Suppressor macrophage treated with lipopolysaccharide for 4 hours (primary cell): ENCODE data around the gene NDUFAF5.

Source experiments
- DNase-seq: peaks from one replicate; pipeline ENCODE4 v3.0.0-alpha.2; 2020

Gene NDUFAF5

DNA sequence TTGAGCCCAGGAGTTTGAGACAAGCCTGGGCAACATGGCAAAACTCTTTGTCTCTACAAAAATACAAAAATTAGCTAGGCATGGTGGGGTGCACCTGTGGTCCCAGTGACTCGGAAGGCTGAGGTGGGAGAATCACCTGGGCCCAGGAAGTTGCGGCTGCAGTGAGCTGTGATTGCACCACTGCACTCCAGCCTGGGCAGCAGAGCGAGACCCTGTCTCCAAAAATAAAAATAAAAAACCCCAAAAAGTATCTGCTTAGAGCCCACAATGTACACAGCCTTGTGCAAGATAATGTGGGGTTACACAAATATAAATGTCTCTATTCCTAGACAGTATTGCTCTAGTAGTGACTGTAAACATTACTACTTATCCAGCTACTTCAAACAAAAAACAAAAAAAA is 6.0 kb upstream of the NDUFAF5 start:
- no peak for DNase-seq

DNA sequence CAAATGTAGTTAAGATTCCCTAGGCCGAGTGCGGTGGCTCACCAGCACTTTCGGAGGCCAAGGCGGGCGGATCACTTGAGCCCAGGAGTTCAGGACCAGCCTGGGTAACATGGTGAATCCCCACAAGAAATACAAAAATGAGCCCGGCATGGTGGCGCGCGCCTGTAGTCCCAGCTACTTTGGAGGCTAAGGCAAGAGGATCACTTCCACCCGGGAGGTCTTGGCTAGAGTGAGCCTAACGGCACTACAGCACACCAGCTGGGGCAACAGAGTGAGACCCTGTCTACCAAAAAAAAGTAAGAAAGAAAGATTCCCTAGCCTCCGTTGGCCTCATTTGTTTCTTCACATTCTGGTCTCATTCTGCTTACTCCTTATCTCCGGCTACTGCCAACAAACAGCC is 1.3 kb upstream of the NDUFAF5 start:
- no peak for DNase-seq

DNA sequence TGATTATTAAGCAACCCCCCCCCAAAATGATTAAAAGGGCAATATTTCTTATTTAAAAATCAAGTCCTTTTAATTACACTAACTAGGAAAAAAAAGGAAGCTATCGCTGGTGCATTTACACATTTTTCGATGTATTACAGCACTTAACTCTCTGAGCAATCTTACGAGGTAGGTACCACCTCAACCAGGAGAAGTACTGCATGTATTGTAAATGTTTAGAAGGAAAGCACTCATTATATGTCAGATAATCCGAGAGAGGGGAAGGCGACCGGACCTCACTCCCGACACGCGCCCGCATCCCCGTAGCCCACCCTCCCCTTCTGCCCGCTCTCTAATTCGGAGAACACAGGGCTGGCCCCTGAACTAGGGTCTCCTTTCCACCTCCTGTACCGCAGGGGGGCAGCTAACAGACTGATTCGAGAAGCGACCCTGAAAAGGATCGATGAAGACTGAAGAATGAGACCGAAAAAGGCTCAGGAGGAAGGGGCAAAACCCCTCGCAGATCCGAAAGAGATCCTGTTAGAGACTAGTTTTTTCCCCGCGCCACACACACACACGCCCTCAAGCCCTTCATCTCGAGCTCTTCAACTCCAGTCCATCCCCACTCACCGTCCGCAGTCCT is 446 bp upstream of the NDUFAF5 start:
- no peak for DNase-seq

DNA sequence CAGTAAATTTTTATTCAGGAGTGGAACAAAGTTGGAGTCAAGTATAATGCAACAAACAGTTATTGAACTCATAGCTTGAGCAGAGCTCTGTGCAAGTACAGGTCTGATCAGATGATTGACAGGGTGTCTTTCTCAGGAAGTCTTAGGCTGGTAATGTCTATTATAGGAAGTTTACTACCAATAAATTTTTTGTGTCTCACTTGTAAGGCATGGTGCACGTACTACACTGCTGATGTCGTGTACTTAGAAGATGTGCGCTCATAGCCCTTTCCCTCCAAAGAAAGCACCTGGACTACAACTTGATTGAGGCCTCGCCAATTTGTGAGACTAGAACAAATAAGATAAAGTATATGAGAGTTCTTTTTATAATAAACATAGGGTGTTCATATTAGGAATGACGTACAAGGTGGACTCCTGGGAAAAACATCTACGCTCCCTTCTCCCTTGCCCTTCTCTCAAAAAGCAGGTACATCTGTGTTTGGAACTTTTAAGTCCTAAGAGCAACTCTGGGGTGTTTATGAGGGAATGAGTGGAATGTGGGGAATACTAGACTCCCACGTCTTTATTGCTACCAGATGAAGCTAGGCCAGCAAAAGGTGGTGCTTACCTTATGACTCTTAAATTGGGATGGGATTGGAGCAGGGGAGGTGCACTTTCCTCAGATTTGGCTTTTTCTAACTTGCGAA is 1.5 kb downstream of the NDUFAF5 start:
- DNase-seq = no peak

DNA sequence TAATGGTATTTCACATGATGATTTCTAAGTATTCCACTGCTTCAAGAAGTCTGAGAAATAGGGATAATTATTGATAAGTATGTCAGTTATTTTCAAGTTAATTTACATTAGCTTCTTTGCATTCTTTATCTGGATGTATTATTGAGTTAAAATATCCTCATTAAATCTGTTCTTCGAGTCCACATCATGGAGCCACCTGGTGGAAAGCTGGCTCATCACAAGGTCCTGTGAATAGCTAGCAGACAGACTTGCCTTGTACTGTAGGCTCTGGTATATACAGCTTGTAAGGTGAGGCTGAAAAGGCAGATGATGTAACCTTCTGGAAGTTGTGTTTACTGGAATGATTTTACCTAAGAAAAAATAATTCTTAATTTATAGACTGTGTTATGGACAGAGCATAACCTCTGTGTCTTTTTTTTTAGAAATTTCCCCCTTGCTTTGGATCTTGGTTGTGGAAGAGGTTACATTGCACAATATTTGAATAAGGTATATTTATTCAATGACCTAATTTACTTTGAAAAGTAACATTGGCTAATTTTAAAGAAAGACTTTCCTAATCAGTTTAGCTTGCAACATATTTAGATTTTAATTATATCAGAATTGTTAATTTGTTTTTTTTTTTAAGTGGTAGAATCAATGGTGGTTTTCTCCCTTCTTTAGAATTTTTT is 3.5 kb downstream of the NDUFAF5 start:
- DNase-seq = peak; percentile 19

DNA sequence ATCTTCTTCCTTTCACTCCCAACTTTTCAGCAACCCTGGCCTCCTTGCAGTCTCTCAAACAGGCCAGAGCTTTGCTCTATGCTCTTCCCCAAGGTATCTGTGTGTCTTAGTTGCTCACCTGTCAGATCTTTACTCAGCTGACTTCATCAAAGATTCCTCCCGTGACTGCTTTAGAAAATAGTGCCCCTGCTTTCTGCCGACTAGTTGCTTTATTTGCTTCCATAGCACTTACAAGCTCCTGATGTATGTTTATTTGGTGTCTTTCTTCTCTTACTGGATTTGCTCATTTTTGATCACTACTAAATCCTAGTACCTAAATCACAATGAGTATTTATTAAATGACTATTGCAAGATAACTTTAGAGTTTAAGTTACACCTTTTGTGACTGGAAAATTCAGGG is 5.9 kb downstream of the NDUFAF5 start:
- DNase-seq = no peak

DNA sequence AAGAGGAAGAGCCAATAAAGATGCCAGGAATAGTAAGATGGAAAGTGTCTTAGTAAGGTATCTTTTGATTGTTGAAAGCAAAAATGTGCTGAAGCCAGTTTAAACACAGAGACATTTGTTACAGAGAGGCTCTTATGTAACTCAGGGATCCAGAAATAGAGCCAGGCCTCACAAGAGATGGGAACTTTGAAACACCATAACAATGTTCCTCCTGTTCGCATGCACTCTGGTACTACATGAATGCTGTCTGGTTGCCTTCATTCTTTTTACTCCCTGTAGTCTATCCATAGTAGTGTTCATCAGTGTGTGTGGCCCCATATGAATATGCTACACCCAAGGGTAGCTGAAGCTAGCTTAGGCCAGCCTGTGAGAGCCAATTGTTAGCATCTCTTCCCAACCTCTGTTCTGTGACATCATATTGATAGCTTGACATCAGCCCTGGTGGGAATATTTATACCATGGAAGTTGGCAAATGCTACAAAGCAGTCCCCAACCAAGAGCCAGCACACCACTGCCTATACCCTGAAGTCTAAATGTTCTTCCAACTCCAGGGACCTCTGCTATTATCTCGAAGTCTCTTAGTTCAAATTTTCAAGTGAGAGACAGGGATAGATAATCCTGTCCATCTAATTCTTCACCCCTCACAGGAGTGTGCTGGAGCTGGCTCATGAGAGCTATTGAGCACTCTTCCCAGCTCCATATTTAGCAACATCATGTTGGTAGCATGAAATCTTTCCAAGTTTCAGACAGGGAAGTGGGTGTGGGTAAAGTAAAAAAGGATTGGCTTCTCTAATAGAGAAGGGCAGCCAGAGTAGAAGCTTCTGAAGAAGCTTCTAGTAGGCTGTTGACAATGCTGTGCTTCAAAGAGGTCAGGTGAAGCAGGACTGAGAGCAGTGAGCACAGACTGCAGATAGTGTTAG is 7.0 kb downstream of the NDUFAF5 start:
- no peak for DNase-seq

DNA sequence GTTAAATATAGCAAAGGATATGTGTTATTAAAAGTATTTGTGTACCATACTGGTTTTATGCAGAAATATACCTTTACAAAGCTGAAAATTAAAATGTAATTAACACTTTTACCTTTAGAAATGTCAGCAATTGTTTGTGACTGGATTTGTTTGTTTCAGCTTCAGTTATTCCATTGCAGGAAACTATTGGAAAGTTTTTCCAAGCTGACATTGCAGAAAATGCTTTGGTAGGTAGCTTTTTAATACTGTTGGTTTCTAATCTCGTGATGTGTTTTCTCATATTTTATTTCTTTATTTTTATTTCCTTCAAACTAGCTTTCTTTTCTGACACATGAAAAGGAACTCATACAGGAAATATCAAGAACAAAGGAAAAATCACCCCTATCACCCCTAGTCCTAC is 8.2 kb downstream of the NDUFAF5 start:
- DNase-seq = no peak

DNA sequence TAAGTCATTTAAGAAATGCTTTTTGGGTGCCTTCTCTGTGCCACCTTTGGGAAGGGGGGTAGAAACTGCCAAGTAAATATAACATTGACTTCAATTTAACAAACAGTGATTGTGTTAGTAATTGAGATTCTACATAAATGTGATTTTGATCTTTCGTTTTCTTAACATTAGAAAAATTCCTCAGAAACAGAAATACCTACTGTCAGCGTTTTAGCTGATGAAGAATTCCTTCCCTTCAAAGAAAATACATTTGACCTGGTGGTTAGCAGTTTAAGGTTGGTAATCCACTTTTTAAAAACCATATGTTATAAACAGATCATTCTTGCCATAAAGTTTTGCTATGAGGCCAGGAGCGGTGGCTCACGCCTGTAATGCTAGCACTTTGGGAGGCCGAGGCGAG is 9.8 kb downstream of the NDUFAF5 start:
- DNase-seq = no peak

DNA sequence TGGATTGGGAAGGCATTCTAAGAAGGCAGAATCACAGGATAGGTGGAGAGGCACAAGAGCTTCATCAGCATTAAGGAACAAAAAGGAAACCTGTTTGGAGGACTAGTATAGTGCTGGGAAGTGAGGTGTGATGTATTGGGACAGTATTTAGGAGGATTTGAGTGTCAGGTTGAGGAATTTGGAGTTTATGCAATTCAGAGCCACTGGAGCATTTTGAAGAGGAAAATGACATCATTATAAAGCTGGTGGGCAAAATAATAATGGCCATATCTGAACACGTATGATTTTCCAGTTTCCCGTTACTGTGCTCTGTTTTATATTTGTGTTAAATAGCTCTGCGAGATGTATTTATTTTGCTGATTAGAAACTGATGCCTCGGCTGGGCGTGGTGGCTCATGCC is 14.2 kb downstream of the NDUFAF5 start:
- no peak for DNase-seq

DNA sequence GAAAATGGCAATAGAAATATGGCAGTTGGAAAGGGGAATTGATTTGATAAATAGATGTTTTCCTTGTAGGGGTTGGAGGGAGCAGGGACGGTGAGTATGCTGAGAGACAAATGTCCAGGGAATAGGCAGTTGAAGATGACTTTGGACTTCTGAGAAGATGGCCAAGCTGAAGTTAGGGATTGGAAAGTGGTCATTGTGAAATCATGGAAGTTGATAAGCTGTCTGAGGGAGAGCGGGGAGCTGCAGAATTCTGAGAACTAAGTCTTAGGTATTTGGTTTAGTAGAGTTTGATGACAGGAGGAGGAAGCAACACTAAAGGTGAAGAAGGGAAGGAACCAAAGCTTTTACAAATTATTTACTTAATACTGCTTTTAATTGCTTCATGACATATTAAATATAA is 15.1 kb downstream of the NDUFAF5 start:
- DNase-seq = no peak

DNA sequence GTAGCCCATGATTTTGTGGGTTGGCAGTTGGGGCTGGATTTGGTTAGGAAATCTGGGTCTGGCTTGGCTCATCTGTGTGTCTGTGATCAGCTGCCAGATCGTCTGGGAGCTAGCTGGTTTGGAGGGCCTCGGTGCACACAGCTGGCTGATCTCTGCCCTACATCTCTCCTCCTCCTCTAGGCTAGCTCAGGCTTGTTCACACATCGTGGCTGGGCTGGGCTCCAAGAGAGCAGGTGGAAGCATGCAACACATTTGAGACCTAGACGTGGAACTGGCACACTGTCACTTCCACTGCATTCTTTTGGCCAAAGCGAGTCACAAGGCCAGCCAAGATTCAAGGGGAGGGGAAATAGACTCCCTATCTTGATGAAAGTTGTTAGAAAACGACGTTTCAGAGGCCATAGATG is 15.9 kb downstream of the NDUFAF5 start:
- DNase-seq = no peak

DNA sequence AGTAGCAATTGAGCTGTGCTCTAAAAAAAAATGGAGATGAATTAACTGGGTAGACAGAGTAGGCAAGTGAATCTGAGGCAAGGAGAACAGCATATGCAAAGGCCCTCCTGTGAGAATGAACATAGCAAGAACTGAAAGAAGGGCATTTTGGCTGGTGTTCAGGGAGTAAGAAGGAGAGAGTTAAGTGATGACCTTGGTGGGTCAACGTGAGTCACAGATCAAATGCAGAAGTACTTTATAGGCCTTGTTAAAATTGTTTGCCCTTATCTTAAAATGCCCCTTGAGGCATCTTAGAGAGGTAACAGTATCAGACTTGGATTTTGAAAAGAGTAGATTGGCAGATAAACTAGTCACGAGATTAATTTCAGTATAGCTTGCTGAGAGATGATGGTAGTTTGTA is 24.5 kb downstream of the NDUFAF5 start:
- DNase-seq = no peak

DNA sequence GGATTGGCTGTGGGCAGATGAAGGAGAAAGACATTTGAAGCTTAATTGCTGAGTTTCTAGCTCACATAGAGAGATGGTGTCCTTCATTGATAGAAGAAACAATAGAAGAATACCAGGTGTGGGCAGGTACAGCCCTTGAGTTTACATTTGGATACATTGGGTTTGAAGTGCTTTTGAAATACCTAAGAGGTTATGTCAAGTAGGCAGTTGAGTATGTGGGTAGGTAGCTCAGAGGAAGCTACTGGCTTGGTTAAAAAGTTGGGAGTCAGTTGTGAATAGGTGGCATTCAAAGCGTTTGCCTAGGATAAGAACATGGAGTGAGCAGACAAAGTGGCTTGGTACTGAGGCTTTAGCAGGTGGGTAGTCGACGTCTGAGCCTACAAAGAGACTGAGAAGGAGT is 25.0 kb downstream of the NDUFAF5 start:
- no peak for DNase-seq

DNA sequence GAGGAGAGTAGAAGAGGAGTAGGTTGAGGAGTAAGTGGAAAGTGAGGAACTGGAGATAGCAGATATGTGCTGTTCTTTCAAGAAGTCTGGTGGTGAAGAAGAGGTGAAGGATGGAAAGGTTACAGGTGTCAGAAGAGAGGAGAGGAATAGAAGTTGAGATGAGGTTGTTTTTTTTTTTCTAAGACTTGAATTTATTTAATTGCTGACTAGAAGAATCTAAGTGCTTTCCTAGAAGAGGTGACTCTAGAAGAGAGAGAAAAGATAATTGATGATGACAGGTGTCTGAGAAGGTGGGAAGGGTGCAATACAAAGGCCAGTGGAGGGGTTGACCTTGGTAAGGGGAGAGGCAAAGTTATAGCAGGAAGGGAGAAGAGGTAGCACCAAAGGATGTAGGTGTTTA is 25.6 kb downstream of the NDUFAF5 start:
- no peak for DNase-seq

DNA sequence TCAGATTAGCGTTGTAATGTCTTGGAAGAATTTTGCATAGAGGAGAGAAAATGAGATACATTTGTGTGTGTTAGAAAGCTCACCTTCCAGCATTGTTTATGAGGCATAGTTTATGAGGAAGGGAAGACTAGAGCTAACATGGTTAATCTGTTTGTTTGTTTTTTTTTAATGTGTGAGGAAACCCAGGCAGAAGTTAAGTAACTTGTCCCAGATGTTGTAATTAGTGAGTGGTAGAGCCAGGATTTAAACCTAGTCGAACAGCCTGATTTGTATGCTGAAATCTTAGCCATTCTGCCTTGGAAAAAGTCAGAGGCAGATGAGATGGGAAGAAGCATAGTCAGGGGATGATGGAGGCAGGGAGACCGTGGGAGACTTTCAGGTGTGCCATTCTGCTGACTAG is 29.1 kb downstream of the NDUFAF5 start:
- DNase-seq = no peak

DNA sequence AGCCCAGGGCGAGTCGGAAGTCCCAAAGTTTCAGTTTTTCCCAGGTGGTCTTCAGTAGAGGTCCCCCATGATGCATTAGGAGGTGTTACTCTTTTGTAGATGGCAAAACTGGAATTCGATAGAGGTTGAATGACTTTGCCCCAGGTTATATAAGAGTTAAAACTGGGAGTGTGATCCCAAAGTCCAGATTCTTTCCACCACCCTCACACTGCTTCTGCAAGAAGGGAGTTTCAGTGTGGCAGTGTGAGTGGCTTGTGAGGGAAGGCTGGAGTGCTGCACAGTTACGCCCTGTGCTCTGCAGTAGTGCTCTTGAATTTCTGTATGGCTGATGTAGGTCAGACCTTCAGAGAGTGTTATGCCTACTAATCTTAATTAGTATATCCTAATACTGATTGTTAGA is 29.8 kb downstream of the NDUFAF5 start:
- no peak for DNase-seq

DNA sequence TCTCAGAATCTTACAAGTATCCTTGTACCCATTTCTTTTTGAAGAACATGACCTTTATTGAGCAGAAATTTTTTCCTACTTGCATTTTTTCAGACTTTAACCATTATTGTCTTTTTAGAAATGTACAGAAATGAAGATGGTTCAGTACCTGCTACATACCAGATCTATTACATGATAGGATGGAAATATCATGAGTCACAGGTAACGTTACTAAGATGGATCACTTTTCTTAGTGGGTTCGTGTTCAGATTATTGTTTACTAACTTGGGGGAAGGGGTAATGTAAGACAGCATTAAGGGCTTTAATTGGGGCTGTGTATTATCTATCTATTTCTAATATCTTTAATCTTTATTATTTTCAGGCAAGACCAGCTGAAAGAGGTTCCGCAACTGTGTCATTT is 31.9 kb downstream of the NDUFAF5 start:
- no peak for DNase-seq

DNA sequence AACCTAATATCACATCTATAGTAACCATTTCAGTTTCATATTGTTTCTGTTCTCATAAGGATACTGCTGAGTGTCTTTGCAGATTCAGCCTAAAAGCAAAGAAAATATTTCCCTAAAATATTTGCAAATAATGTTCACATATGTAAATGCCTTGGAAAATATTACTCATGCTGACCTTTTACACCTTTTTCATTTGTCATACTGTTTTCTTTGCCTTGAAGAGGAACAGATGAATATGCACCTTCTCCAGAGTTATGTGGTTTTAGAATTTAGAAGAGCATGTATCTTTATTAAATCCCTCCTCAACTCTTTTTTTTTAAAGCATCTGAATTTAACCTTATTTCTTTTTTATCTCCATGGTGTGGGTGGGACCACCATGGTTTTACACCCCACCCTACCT is 32.5 kb downstream of the NDUFAF5 start:
- no peak for DNase-seq

DNA sequence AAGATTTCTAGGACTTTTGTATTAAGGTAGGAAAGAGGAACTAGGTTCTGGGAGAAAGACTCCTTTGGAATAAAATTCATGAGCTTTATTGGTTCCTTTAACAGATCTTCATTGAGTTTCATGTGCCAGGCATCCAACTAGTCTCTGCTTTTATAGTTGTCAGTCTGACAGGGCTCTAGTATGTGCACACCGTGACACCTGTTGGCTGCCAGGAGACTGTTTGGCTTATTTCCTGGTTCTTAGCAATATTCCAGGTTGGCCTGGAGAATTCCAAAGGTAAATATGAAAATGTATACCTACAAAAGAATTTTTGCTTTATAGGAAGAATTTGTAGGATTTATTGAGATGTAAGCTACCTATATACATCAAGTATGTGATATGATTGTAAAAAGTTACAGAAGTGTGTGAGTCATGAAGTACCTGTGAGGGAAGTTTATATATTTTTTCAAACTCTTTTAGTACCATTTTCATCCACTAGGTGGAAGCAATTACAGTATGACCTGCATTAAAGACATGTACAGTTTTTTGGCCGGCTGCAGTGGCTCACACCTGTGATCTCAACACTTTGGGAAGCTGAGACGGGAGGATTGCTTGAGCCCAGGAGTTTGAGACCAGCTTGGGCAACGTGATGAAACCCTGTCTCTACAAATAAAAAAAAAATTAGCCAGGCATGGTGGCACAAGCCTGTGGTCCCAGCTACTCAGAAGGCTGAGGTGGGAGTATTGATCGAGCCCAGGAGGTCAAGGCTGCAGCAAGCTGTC is 35.2 kb downstream of the NDUFAF5 start:
- DNase-seq = peak; percentile 57

DNA sequence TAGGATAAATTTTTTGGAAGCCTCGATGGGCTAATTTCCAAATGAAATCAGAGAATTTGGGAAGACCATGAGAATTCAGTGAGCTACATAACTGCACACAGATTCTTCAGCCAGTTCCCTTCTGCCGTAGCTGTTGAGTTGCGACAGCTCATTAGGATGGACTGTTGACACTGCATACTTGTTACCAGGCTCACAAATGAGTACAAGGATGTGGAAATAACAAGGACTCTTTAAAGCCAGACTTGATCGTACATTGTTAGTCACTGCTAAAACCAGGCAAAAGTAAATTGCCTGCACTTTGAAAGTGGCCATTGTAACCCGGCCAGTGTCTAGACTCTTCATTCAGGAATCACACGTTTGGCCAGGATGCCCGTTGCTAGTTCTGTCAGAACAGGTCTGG is 37.0 kb downstream of the NDUFAF5 start:
- DNase-seq = peak; percentile 9

DNA sequence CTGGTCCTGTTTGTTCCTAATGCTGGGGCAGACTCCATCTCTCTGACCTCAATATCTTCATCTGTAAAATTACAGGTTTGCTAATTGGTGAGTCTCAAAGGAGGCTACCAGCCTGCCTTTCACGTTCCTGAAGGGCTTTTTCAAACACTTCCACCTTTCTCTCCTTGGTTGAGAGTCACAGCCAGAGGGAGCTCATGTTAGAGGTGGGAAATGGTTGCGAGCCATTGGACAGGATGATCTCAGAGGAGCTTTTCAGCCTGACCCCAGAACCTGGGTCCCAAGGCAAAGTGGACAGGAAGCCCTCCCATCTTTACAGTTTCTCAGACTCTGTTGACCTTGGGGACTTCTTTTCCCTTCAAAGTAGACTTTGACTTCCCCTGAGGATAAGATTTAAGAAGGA is 37.6 kb downstream of the NDUFAF5 start:
- no peak for DNase-seq

DNA sequence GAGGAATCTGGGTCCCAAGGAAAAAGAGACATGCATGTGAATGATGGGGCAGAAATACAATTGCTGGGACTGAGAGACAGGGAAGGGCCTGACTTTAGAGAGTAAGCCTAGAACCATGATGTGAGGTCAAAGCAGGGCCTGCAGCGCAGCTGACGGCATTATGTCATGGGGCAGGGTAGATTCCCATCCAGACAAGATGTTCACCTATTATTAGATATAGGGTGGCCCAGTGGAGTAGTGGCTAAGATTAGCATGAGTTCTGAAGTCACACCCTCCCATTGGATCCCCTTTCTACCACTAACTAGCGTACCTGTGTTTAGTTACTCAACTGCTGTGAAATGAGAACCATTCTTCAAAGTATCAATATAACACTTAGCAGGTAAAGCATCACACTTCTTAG is 39.6 kb downstream of the NDUFAF5 start:
- DNase-seq = no peak
